ENCODE measurements around the gene PDE7B. TPM values are rescaled to one million over a fixed set of nuclear protein-coding genes. Genes with fewer than 3 reads are reported as not detected.

PDE7B gene
- total RNA-seq, 1 donor from 2014 or later = 3.9 TPM

GRCh38 chr6:135992739-135993138, 141.2 kb downstream of the PDE7B start:
- no peak overlapping the region for H3K27ac Mint-ChIP-seq (ENCODE audit: unreplicated experiment)
- H3K9me3 Mint-ChIP-seq (ENCODE audit: unreplicated experiment) = no peaks in the 10 kb centered on the region
- no peaks in the 10 kb centered on the region for H3K27me3 Mint-ChIP-seq (ENCODE audit: unreplicated experiment)
- H3K4me3 Mint-ChIP-seq (ENCODE audit: unreplicated experiment) = no peak overlapping the region
- DNase-seq (ENCODE audit: extremely low spot score, unreplicated experiment) = no peak
- no peaks in the 10 kb centered on the region for H3K36me3 Mint-ChIP-seq (ENCODE audit: unreplicated experiment)
- peaks cover 8% of the 10 kb centered on the region for H3K4me1 Mint-ChIP-seq (ENCODE audit: unreplicated experiment)
- no peak for TF ChIP-seq CTCF (IDR thresholded peaks at IDR 0.05)

- no peak overlapping the region for H3K4me3 Mint-ChIP-seq (ENCODE audit: unreplicated experiment)
- no peak overlapping the region for H3K27ac Mint-ChIP-seq (ENCODE audit: unreplicated experiment)
- TF ChIP-seq CTCF (IDR thresholded peaks at IDR 0.05) = no peak
- H3K9me3 Mint-ChIP-seq (ENCODE audit: unreplicated experiment) = no peaks in the 10 kb centered on the region
- H3K4me1 Mint-ChIP-seq (ENCODE audit: unreplicated experiment) = peaks cover 8% of the 10 kb centered on the region
- H3K36me3 Mint-ChIP-seq (ENCODE audit: unreplicated experiment) = no peaks in the 10 kb centered on the region
- DNase-seq (ENCODE audit: extremely low spot score, unreplicated experiment) = no peak
- no peaks in the 10 kb centered on the region for H3K27me3 Mint-ChIP-seq (ENCODE audit: unreplicated experiment)
These were observed 141.9 kb downstream of the PDE7B start for GRCh38 chr6:135993361-135993760.

GRCh38 chr6:135994857-135995544, 143.5 kb downstream of the PDE7B start:
- Mint-ChIP-seq H3K27ac (ENCODE audit: unreplicated experiment) (peak overlapping the region; percentile 83), H3K9me3 (ENCODE audit: unreplicated experiment) (peaks cover 10% of the 10 kb centered on the region), H3K27me3 (ENCODE audit: unreplicated experiment) (no peaks in the 10 kb centered on the region), H3K4me1 (ENCODE audit: unreplicated experiment) (peaks cover 8% of the 10 kb centered on the region), H3K36me3 (ENCODE audit: unreplicated experiment) (no peaks in the 10 kb centered on the region), H3K4me3 (ENCODE audit: unreplicated experiment) (no peak overlapping the region)
- no peak for DNase-seq (ENCODE audit: extremely low spot score, unreplicated experiment)
- no peak for TF ChIP-seq CTCF (IDR thresholded peaks at IDR 0.05)

GRCh38 chr6:135995545-135995898, 144.0 kb downstream of the PDE7B start:
- H3K4me3 Mint-ChIP-seq (ENCODE audit: unreplicated experiment) = no peak overlapping the region
- DNase-seq (ENCODE audit: extremely low spot score, unreplicated experiment) = no peak
- peaks cover 8% of the 10 kb centered on the region for H3K4me1 Mint-ChIP-seq (ENCODE audit: unreplicated experiment)
- peaks cover 14% of the 10 kb centered on the region for H3K9me3 Mint-ChIP-seq (ENCODE audit: unreplicated experiment)
- H3K36me3 Mint-ChIP-seq (ENCODE audit: unreplicated experiment) = peaks cover 2% of the 10 kb centered on the region
- H3K27ac Mint-ChIP-seq (ENCODE audit: unreplicated experiment) = peak overlapping the region; percentile 54
- no peaks in the 10 kb centered on the region for H3K27me3 Mint-ChIP-seq (ENCODE audit: unreplicated experiment)
- TF ChIP-seq CTCF (IDR thresholded peaks at IDR 0.05) = no peak

- peaks cover 18% of the 10 kb centered on the region for H3K9me3 Mint-ChIP-seq (ENCODE audit: unreplicated experiment)
- H3K36me3 Mint-ChIP-seq (ENCODE audit: unreplicated experiment) = peaks cover 2% of the 10 kb centered on the region
- no peaks in the 10 kb centered on the region for H3K27me3 Mint-ChIP-seq (ENCODE audit: unreplicated experiment)
- DNase-seq (ENCODE audit: extremely low spot score, unreplicated experiment) = no peak
- no peak overlapping the region for H3K4me3 Mint-ChIP-seq (ENCODE audit: unreplicated experiment)
- peaks cover 8% of the 10 kb centered on the region for H3K4me1 Mint-ChIP-seq (ENCODE audit: unreplicated experiment)
- H3K27ac Mint-ChIP-seq (ENCODE audit: unreplicated experiment) = no peak overlapping the region
- no peak for TF ChIP-seq CTCF (IDR thresholded peaks at IDR 0.05)
These were observed 145.2 kb downstream of the PDE7B start for GRCh38 chr6:135996668-135997067.

Data from osteocyte (in vitro differentiated cells).